ENCODE data around the gene NAV2.
A peak's percentile ranks its signal among the peaks of the same experiment; 100 is the strongest.
"Not testable (repeated sequence)": the region's sequence is repeated elsewhere in the genome, so short reads cannot be mapped to it uniquely, and the experiment has no call there.

Gene NAV2

DNA sequence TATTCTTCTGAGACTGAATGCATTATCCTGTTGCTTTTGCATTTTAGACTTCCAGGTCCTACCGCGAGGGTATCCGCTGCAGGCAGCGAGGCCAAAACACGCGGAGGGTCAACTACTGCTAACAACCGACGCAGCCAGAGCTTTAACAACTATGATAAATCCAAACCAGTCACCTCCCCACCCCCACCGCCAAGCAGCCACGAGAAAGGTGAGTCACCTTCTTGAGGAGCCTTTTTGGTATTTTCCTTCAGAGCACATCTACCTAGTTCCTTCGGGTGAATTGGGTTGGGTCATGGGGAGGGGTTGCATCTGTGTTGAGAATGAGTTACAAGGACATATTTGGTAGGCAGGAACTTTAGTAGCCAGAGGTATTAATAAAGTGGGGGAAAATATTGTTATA lies 179.8 kb downstream of the NAV2 start:
- DNase-seq (ENCODE audit: low read depth), result no peak
- no peak overlapping the region for H3K4me3 ChIP-seq (ENCODE audit: low read depth, low read length)
- TF ChIP-seq CTCF (IDR thresholded peaks at IDR 0.05; ENCODE audit: insufficient read depth, low read depth, low read length, missing control alignments), result no peak

- DNase-seq (ENCODE audit: low read depth), result no peak
These were observed 180.2 kb downstream of the NAV2 start for GRCh38 chr11:19892876-19893275.

GRCh38 chr11:19894404-19894803 lies 181.8 kb downstream of the NAV2 start:
- no peak for TF ChIP-seq CTCF (IDR thresholded peaks at IDR 0.05; ENCODE audit: insufficient read depth, low read depth, low read length, missing control alignments)

More at GRCh38 chr11:19892876-19893275, 180.2 kb downstream of the NAV2 start:
- H3K4me3 ChIP-seq (ENCODE audit: low read depth, low read length), result no peak overlapping the region
- TF ChIP-seq CTCF (IDR thresholded peaks at IDR 0.05; ENCODE audit: insufficient read depth, low read depth, low read length, missing control alignments), result no peak

GRCh38 chr11:19895037-19895436 lies 182.4 kb downstream of the NAV2 start:
- not testable (repeated sequence) for DNase-seq (ENCODE audit: low read depth)

More at GRCh38 chr11:19894404-19894803, 181.8 kb downstream of the NAV2 start:
- no peak overlapping the region for H3K4me3 ChIP-seq (ENCODE audit: low read depth, low read length)
- DNase-seq (ENCODE audit: low read depth), result no peak

DNA sequence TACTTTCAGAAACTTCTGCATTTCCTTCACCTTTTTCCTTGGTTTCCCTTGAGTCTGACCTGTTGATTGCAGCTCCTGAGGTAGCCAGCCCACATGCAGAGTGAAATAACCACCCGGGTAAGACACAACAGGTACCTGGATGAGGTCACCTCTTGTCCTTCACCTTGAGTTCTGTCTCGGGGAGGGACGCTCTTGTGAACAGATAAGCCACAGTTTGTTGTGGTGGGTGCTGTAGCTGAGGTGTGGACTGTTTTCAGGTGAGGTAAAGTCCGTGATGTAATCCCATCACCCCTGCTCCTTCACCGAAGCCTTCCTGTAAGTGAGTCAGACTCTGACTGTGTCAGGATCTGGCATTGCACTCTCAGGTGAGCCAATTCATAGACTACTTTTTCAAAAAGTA lies 183.1 kb downstream of the NAV2 start:
- no peak overlapping the region for H3K4me3 ChIP-seq (ENCODE audit: low read depth, low read length)
- DNase-seq (ENCODE audit: low read depth), result no peak
- no peak for TF ChIP-seq CTCF (IDR thresholded peaks at IDR 0.05; ENCODE audit: insufficient read depth, low read depth, low read length, missing control alignments)

More at GRCh38 chr11:19895037-19895436, 182.4 kb downstream of the NAV2 start:
- not testable (repeated sequence) for H3K4me3 ChIP-seq (ENCODE audit: low read depth, low read length)

- peak; percentile 70 for TF ChIP-seq CTCF (IDR thresholded peaks at IDR 0.05; ENCODE audit: insufficient read depth, low read depth, low read length, missing control alignments)
- H3K4me3 ChIP-seq (ENCODE audit: low read depth, low read length), result no peak overlapping the region
- DNase-seq (ENCODE audit: low read depth), result peak; percentile 73
These were observed 191.0 kb downstream of the NAV2 start for GRCh38 chr11:19903620-19904069.

DNA sequence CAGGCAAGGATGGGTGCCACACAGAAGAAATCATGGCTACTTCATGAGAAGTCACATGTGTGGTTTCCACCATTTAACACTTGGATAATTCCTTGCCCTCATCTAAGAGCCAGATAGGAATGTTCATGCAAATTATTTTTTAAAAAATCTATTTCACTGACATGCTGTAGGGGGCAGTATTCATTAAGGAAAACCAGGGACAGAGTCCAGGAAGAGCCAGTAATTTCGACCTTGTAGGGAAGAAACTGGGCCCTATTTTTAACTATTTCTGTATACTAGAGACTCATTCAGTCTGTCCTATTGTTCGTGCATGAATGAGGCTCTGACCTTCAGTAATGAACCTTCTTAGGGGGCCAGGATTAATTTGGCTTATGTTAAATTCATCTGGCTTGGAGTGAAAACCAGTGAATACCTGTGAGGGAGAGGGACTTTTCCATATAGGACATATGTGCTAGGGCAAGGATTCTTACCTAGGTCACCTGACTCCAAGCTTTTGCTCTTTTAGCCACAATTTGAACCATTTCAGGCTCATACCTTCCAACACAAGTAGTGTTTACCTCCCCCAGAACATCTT lies 192.7 kb downstream of the NAV2 start:
- peak; percentile 27 for TF ChIP-seq CTCF (IDR thresholded peaks at IDR 0.05; ENCODE audit: insufficient read depth, low read depth, low read length, missing control alignments)
- no peak for DNase-seq (ENCODE audit: low read depth)
- H3K4me3 ChIP-seq (ENCODE audit: low read depth, low read length), result no peak overlapping the region
